H1 (cell line): ENCODE data around the gene SSH2. TPM values are rescaled to one million over a fixed set of nuclear protein-coding genes. Genes with fewer than 3 reads are reported as not detected.

Experiments used
- CTCF ChIA-PET: fragments of 300-600 bp; sonication (Branson Sonifier 250); formaldehyde crosslinking; loops from one replicate; lab custom pipeline; 2021; ENCODE audit not compliant: partially characterized antibody; lab: Charles Lee
- POLR2A ChIA-PET: fragments of 300-600 bp; sonication (Branson Sonifier 250); formaldehyde crosslinking; loops from one replicate; lab custom pipeline; 2021; ENCODE audit warnings: inconsistent platforms; ENCODE audit not compliant: partially characterized antibody; lab: Charles Lee
- DNase-seq, 2 experiments: peaks; one replicate each; pipeline versions ENCODE4 v3.0.0 to v3.0.0-alpha.2; 2010 to 2022; ENCODE audit warnings: low spot score in 2 of 2, low read depth in 1 of 2, mixed read lengths in 1 of 2
- FAIRE-seq: peaks from 2 replicates; lab custom pipeline; 2011; peaks lifted over from hg19 to GRCh38; lab: Jason Lieb, UNC
- H2AFZ ChIP-seq: 2 replicates; pipeline ENCODE4 v1.8.1; 2012; ENCODE audit warnings: low read length, inconsistent platforms
- H2AK5ac ChIP-seq: 2 replicates; pipeline ENCODE4 v1.6.1; 2013; ENCODE audit warnings: low read depth, low read length
- H2BK120ac ChIP-seq: replicated peaks from 2 replicates; pipeline ENCODE3; 2013; ENCODE audit warnings: low read depth, low read length, inconsistent platforms
- H2BK12ac ChIP-seq: 2 replicates; pipeline ENCODE4 v1.6.1; 2013; ENCODE audit warnings: low read depth, low read length
- H2BK15ac ChIP-seq: 2 replicates; pipeline ENCODE4 v1.6.1; 2013; ENCODE audit warnings: low read length
- H2BK20ac ChIP-seq: 2 replicates; pipeline ENCODE4 v1.6.1; 2013; ENCODE audit warnings: low read length
- H2BK5ac ChIP-seq: 2 replicates; pipeline ENCODE4 v1.6.1; 2013; ENCODE audit warnings: low read depth, low read length
- H3K14ac ChIP-seq: 2 replicates; pipeline ENCODE4 v1.6.1; 2013; ENCODE audit warnings: inconsistent platforms; ENCODE audit not compliant: insufficient read length
- H3K18ac ChIP-seq: 2 replicates; pipeline ENCODE4 v1.6.1; 2013; ENCODE audit warnings: low read length; ENCODE audit errors: extremely low read depth
- H3K23ac ChIP-seq: 2 replicates; pipeline ENCODE4 v1.6.1; 2013; ENCODE audit warnings: inconsistent platforms; ENCODE audit not compliant: insufficient read length
- H3K23me2 ChIP-seq: 2 replicates; pipeline ENCODE4 v1.6.1; 2013; ENCODE audit warnings: low read depth, low read length
- H3K27ac ChIP-seq: 2 replicates; pipeline ENCODE4 v1.6.1; 2011; ENCODE audit warnings: low read depth, low read length, inconsistent platforms
- H3K27me3 ChIP-seq, 4 experiments: replicated peaks in 1 of 4; 1 replicate in 1 of 4; 2 replicates in 3 of 4; pipeline versions ENCODE4 v1.6.1 to v1.8.1; 2011 to 2013; ENCODE audit warnings: low read length in 3 of 4, mild to moderate bottlenecking in 3 of 4, inconsistent platforms in 2 of 4, mixed read lengths in 2 of 4, moderate library complexity in 1 of 4; ENCODE audit not compliant: control insufficient read depth in 3 of 4, insufficient read depth in 3 of 4; ENCODE audit errors: extremely low read depth in 1 of 4
- H3K36me3 ChIP-seq, 4 experiments: 2 replicates each; pipeline versions ENCODE4 v1.6.1 to v1.8.1; 2011 to 2013; ENCODE audit warnings: mild to moderate bottlenecking in 4 of 4, low read length in 3 of 4, moderate library complexity in 2 of 4, control low read depth in 1 of 4, inconsistent platforms in 1 of 4; ENCODE audit not compliant: insufficient read depth in 4 of 4, control insufficient read depth in 2 of 4
- H3K4ac ChIP-seq: replicated peaks from 2 replicates; pipeline ENCODE3; 2013; ENCODE audit warnings: low read length, low read depth, mixed read lengths, inconsistent platforms; ENCODE audit not compliant: insufficient read length
- H3K4me1 ChIP-seq, 4 experiments: replicated peaks in 1 of 4; 1 replicate in 1 of 4; 2 replicates in 3 of 4; pipeline versions ENCODE4 v1.6.1 to v1.8.1; 2011 to 2013; ENCODE audit warnings: low read length in 3 of 4, inconsistent platforms in 2 of 4, mixed read lengths in 1 of 4; ENCODE audit not compliant: insufficient read depth in 4 of 4, control insufficient read depth in 3 of 4
- H3K4me2 ChIP-seq, 2 experiments: 2 replicates each; pipeline versions ENCODE4 v1.6.1 to v1.8.1; 2011 to 2013; ENCODE audit warnings: low read depth in 2 of 2, low read length in 2 of 2, control low read depth in 1 of 2, inconsistent platforms in 1 of 2, mild to moderate bottlenecking in 1 of 2; ENCODE audit not compliant: insufficient read depth in 1 of 2
- H3K4me3 ChIP-seq, 4 experiments: fragments of 200-600, 300-600 bp in 1 of 4; sonication (generic), shearing (Covaris generic), sonication (Bioruptor Twin) in 1 of 4; 2 replicates each; pipeline versions ENCODE4 v1.5.1 to v1.8.1; 2011 to 2016; ENCODE audit warnings: low read length in 4 of 4, low read depth in 3 of 4, control low read depth in 2 of 4, inconsistent platforms in 2 of 4, mild to moderate bottlenecking in 2 of 4, mixed read lengths in 1 of 4, moderate library complexity in 1 of 4; ENCODE audit not compliant: insufficient read depth in 2 of 4; ENCODE audit errors: extremely low read depth in 1 of 4
- H3K56ac ChIP-seq: replicated peaks from 2 replicates; pipeline ENCODE3; 2013; ENCODE audit warnings: low read depth, mild to moderate bottlenecking, mixed read lengths, low read length, inconsistent platforms; ENCODE audit not compliant: insufficient read length
- H3K79me1 ChIP-seq: 2 replicates; pipeline ENCODE4 v1.6.1; 2013; ENCODE audit warnings: low read depth, low read length, control low read depth
- H3K79me2 ChIP-seq, 2 experiments: 2 replicates each; pipeline versions ENCODE4 v1.6.1 to v1.8.1; 2012 to 2013; ENCODE audit warnings: low read length in 2 of 2, mild to moderate bottlenecking in 2 of 2, inconsistent platforms in 1 of 2; ENCODE audit not compliant: insufficient read depth in 2 of 2, control insufficient read depth in 1 of 2
- H3K9ac ChIP-seq, 4 experiments: replicated peaks in 1 of 4; 1 replicate in 1 of 4; 2 replicates in 3 of 4; pipeline versions ENCODE4 v1.6.1 to v1.8.1; 2011 to 2013; ENCODE audit warnings: low read depth in 3 of 4, low read length in 3 of 4, control low read depth in 2 of 4, mild to moderate bottlenecking in 2 of 4, moderate library complexity in 2 of 4, inconsistent platforms in 1 of 4; ENCODE audit errors: extremely low read depth in 1 of 4
- H3K9me3 ChIP-seq, 2 experiments: 2 replicates each; pipeline versions ENCODE4 v1.6.1 to v1.8.1; 2012 to 2013; ENCODE audit warnings: mild to moderate bottlenecking in 2 of 2, moderate library complexity in 2 of 2, control low read depth in 1 of 2, inconsistent platforms in 1 of 2, low read depth in 1 of 2, low read length in 1 of 2, mixed read lengths in 1 of 2; ENCODE audit not compliant: insufficient read depth in 2 of 2
- H4K20me1 ChIP-seq, 2 experiments: replicated peaks in 1 of 2; 2 replicates each; pipeline versions ENCODE3 to v1.8.1; 2011 to 2013; ENCODE audit warnings: inconsistent platforms in 2 of 2, low read length in 2 of 2, mild to moderate bottlenecking in 1 of 2; ENCODE audit not compliant: insufficient read depth in 2 of 2, control insufficient read depth in 1 of 2
- H4K5ac ChIP-seq: 2 replicates; pipeline ENCODE4 v1.6.1; 2013; ENCODE audit warnings: low read length, low read depth, mixed read lengths, inconsistent platforms; ENCODE audit not compliant: insufficient read length
- H4K8ac ChIP-seq: 2 replicates; pipeline ENCODE4 v1.8.0; 2013; ENCODE audit warnings: mild to moderate bottlenecking, moderate library complexity, low read length, inconsistent platforms; ENCODE audit not compliant: insufficient read depth; ENCODE audit errors: extremely low read depth
- H4K91ac ChIP-seq: replicated peaks from 2 replicates; pipeline ENCODE3; 2013; ENCODE audit warnings: low read length, mixed read lengths, inconsistent platforms; ENCODE audit not compliant: insufficient read length
- ATF3 ChIP-seq: IDR thresholded peaks from 2 replicates; pipeline ENCODE4 v1.6.1; 2011; ENCODE audit warnings: low read depth, mild to moderate bottlenecking, low read length; ENCODE audit not compliant: insufficient read depth
- BRCA1 ChIP-seq: IDR thresholded peaks from 2 replicates; pipeline ENCODE4 v1.6.1; 2012; ENCODE audit warnings: low read depth, low read length, improper control_type of control experiment
- CREB1 ChIP-seq: IDR thresholded peaks from 2 replicates; pipeline ENCODE4 v1.6.1; 2012; ENCODE audit warnings: inconsistent platforms
- EP300 ChIP-seq, 2 experiments: IDR thresholded peaks; 1 replicate in 1 of 2; 2 replicates in 1 of 2; pipeline ENCODE4 v1.6.1; 2011 to 2012; ENCODE audit warnings: low read depth in 2 of 2, low read length in 2 of 2, mild to moderate bottlenecking in 2 of 2, borderline replicate concordance in 1 of 2, inconsistent platforms in 1 of 2, moderate library complexity in 1 of 2
- JUND ChIP-seq: IDR thresholded peaks from 2 replicates; pipeline ENCODE4 v1.6.1; 2011; ENCODE audit warnings: mild to moderate bottlenecking, improper control_type of control experiment, low read length
- KDM5A ChIP-seq: fragments of 200-600 bp; IDR thresholded peaks from 2 replicates; pipeline ENCODE4 v1.7.1; 2012; ENCODE audit warnings: mild to moderate bottlenecking, low read length, inconsistent platforms, mixed read lengths
- MAX ChIP-seq: IDR thresholded peaks from 2 replicates; pipeline ENCODE4 v1.6.1; 2012; ENCODE audit warnings: inconsistent platforms
- POLR2A ChIP-seq, 2 experiments: IDR thresholded peaks; 1 replicate in 1 of 2; 2 replicates in 1 of 2; pipeline ENCODE4 v1.6.1; 2011; ENCODE audit warnings: low read depth in 2 of 2, low read length in 2 of 2, mild to moderate bottlenecking in 2 of 2; ENCODE audit errors: control extremely low read depth in 1 of 2
- POU5F1 ChIP-seq: IDR thresholded peaks from 2 replicates; pipeline ENCODE4 v1.6.1; 2011; ENCODE audit warnings: low read depth, mild to moderate bottlenecking, low read length, moderate library complexity
- RAD21 ChIP-seq, 2 experiments: IDR thresholded peaks in 1 of 2; conservative IDR thresholded peaks in 1 of 2; 2 replicates each; pipeline ENCODE4 v1.6.1; 2011; ENCODE audit warnings: low read depth in 2 of 2, low read length in 2 of 2, improper control_type of control experiment in 1 of 2, inconsistent platforms in 1 of 2, mild to moderate bottlenecking in 1 of 2, moderate library complexity in 1 of 2
- RNF2 ChIP-seq: fragments of 200-900, 300-1000 bp; sonication (generic); IDR thresholded peaks from 2 replicates; pipeline ENCODE4 v1.7.1; 2016; ENCODE audit warnings: borderline replicate concordance, low read depth, mild to moderate bottlenecking, antibody characterized with exemption, low read length; ENCODE audit not compliant: poor library complexity, severe bottlenecking; ENCODE audit errors: missing control alignments
- SIX5 ChIP-seq: IDR thresholded peaks from 2 replicates; pipeline ENCODE4 v1.6.1; 2011; ENCODE audit warnings: mild to moderate bottlenecking, low read depth, low read length
- TBP ChIP-seq: IDR thresholded peaks from 2 replicates; pipeline ENCODE4 v1.6.1; 2011; ENCODE audit warnings: low read depth, low read length, improper control_type of control experiment
- WGBS, 2 experiments: shearing (Covaris generic) in 1 of 2; methylation state at CpG; one replicate each; pipeline versions ENCODE4 v1.1.6 to v1.1.7; 2013 to 2015; ENCODE audit warnings: low lambda C conversion rate in 2 of 2, mixed read lengths in 2 of 2, inconsistent platforms in 1 of 2, low coverage in 1 of 2, missing lambda C conversion rate in 1 of 2; ENCODE audit not compliant: insufficient replicate concordance in 2 of 2, insufficient coverage in 1 of 2, insufficient read length in 1 of 2; ENCODE audit errors: extremely low coverage in 1 of 2, missing lambda C conversion rate in 1 of 2; 5-methylcytosine and 5-hydroxymethylcytosine counted together
- polyA plus RNA-seq, 7 experiments: library from polyadenylated mRNA; depleted of rRNA in 3 of 7; stranded (reverse) in 5 of 7; unstranded in 2 of 7; fragments of >200 nt in 5 of 7; fragments of 200-250 nt in 2 of 7; gene quantifications; 1 replicate in 5 of 7; 2 replicates in 1 of 7; 4 replicates in 1 of 7; pipeline versions ENCODE4 v1.2.1 to v1.2.3, GENCODE V29; 2011 to 2013; ENCODE audit warnings: missing spikeins in 2 of 7, mixed read lengths in 2 of 7
- total RNA-seq: library from RNA; stranded (reverse); fragmentation: NEBNext Ultra II Directional; extraction: Animal tissue kit (Norgen Biotek cat#: 25700); gene quantifications from 2 replicates; pipeline ENCODE4 v1.2.1, GENCODE V29; 2021

Gene SSH2
- total and polyA plus RNA-seq, 2 of the 8 experiments (the other 6 are each of a cell fraction or from before 2014, with no cell fraction given): 5.2 to 15.9 TPM

- Histone ChIP-seq H3K9me3 (no peaks in the 10 kb centered on the region), H4K91ac (no peak overlapping the region), H3K79me2 (no peaks in the 10 kb centered on the region), H3K4me1 (peaks cover 0 to 4% (median 0%) of the 10 kb centered on the region in 4 experiments; a peak in 2 of 7 replicates), H2AK5ac (no peak overlapping the region), H3K4ac (no peak overlapping the region), H3K79me1 (no peaks in the 10 kb centered on the region), H3K4me3 (no peak overlapping the region), H3K9ac (no peak overlapping the region), H3K23ac (no peak overlapping the region), H3K18ac (no peak overlapping the region), H2BK12ac (no peak overlapping the region), H2BK20ac (no peak overlapping the region), H3K4me2 (no peak overlapping the region), H3K36me3 (no peaks in the 10 kb centered on the region), H4K20me1 (no peaks in the 10 kb centered on the region), H3K27me3 (no peaks in the 10 kb centered on the region), H2AFZ (no peak overlapping the region), H3K27ac (no peak overlapping the region), H2BK5ac (no peak overlapping the region), H3K56ac (no peak overlapping the region), H2BK120ac (no peak overlapping the region), H4K5ac (no peak overlapping the region), H4K8ac (no peak overlapping the region), H2BK15ac (no peak overlapping the region), H3K23me2 (no peaks in the 10 kb centered on the region), H3K14ac (no peak overlapping the region)
- DNase-seq (no peak), FAIRE-seq (no peak)
- 89% methylated on average over 4 of the region's 4 CpGs; no CpG with 5 or more reads in 1 of the 2 experiments for whole genome bisulfite sequencing, 2 experiments
- CTCF ChIA-PET: interaction anchor here (0.6 to 1.4 kb wide), 2 partner anchors 9 to 78 kb away, joined by 3 to 4 read pairs; no protein-coding TSS in a partner anchor
- POLR2A ChIA-PET: no interaction called here
- no peak for TF ChIP-seq RAD21 (IDR thresholded peaks at IDR 0.05 in 1 of 2, conservative IDR thresholded peaks at IDR 0.05 in 1 of 2; ENCODE audit: low read depth in 2 of 2, low read length in 2 of 2)
- no peak for TF ChIP-seq JUND
- no peak for TF ChIP-seq KDM5A
- no peak for TF ChIP-seq MAX
- no peak for TF ChIP-seq ATF3
- TF ChIP-seq POLR2A (IDR thresholded peaks at IDR 0.05; ENCODE audit: control extremely low read depth in 1 of 2, low read depth in 2 of 2, low read length in 2 of 2): no peak
- no peak for TF ChIP-seq CREB1
- TF ChIP-seq SIX5: no peak
- no peak for TF ChIP-seq POU5F1
- no peak for TF ChIP-seq RNF2
- no peak for TF ChIP-seq TBP
- no peak for TF ChIP-seq BRCA1
- no peak for TF ChIP-seq EP300 (IDR thresholded peaks at IDR 0.05; ENCODE audit: borderline replicate concordance in 1 of 2, low read depth in 2 of 2, low read length in 2 of 2)
Measured at GRCh38 chr17:29746669-29747068, 183.4 kb downstream of the SSH2 start.
